GM23338 (cell line): ENCODE results near the gene NADK2. TPM values are rescaled to one million over a fixed set of nuclear protein-coding genes. Genes with fewer than 3 reads are reported as not detected.

Experiments
- ATAC-seq: fragments of 200-7000 bp; cut with Tn5 transposase; 3 replicates; pipeline ENCODE4 v1.9.1; 2020
- DNase-seq: peaks from one replicate; pipeline ENCODE4 v3.0.0-alpha.2; 2015; ENCODE audit warnings: low spot score
- H2AFZ ChIP-seq: fragments of 200-600 bp; sonication (generic); 2 replicates; pipeline ENCODE4 v1.8.0; 2016; ENCODE audit warnings: antibody characterized with exemption, mild to moderate bottlenecking, moderate library complexity
- H3F3A ChIP-seq: fragments of 200-600 bp; sonication (generic); replicated peaks from 2 replicates; pipeline ENCODE4 v1.8.0; 2017; ENCODE audit warnings: antibody characterized with exemption, mixed run types, low read depth
- H3K27ac ChIP-seq: fragments of 200-600 bp; sonication (generic); 2 replicates; pipeline ENCODE4 v1.6.1; 2016; ENCODE audit warnings: low read depth
- H3K27me3 ChIP-seq: fragments of 200-600 bp; sonication (generic); 2 replicates; pipeline ENCODE4 v1.8.0; 2016; ENCODE audit warnings: mild to moderate bottlenecking, mixed run types, moderate library complexity; ENCODE audit not compliant: insufficient read depth
- H3K36me3 ChIP-seq: fragments of 200-600 bp; sonication (generic); 2 replicates; pipeline ENCODE4 v1.8.0; 2016; ENCODE audit warnings: mild to moderate bottlenecking; ENCODE audit not compliant: insufficient read depth
- H3K4me1 ChIP-seq: fragments of 200-600 bp; sonication (generic); 2 replicates; pipeline ENCODE4 v1.8.0; 2016; ENCODE audit warnings: mild to moderate bottlenecking, moderate library complexity; ENCODE audit not compliant: insufficient read depth
- H3K4me2 ChIP-seq: fragments of 200-600 bp; sonication (generic); 2 replicates; pipeline ENCODE4 v1.7.1; 2017; ENCODE audit warnings: mixed run types
- H3K4me3 ChIP-seq: fragments of 200-600 bp; sonication (generic); 2 replicates; pipeline ENCODE4 v1.6.1; 2016; ENCODE audit warnings: mixed run types
- H3K79me2 ChIP-seq: fragments of 200-600 bp; sonication (generic); replicated peaks from 2 replicates; pipeline ENCODE4 v1.8.0; 2017; ENCODE audit warnings: mild to moderate bottlenecking; ENCODE audit not compliant: insufficient read depth
- H3K9me2 ChIP-seq: fragments of 200-600 bp; sonication (generic); 2 replicates; pipeline ENCODE4 v1.8.0; 2017; ENCODE audit not compliant: insufficient read depth
- H4K20me1 ChIP-seq: fragments of 200-600 bp; sonication (generic); replicated peaks from 2 replicates; pipeline ENCODE4 v1.8.0; 2017; ENCODE audit warnings: mild to moderate bottlenecking; ENCODE audit not compliant: insufficient read depth
- H3K27ac Mint-ChIP-seq: 2 replicates; pipeline ENCODE4 v1.8.0; 2020; ENCODE audit warnings: inconsistent platforms, mild to moderate bottlenecking, moderate library complexity, mixed read lengths
- H3K27me3 Mint-ChIP-seq: 3 replicates; pipeline ENCODE4 v1.8.0; 2022; ENCODE audit warnings: low read depth, mild to moderate bottlenecking, moderate library complexity, mixed read lengths, inconsistent platforms; ENCODE audit not compliant: insufficient read depth, poor library complexity
- H3K36me3 Mint-ChIP-seq: 3 replicates; pipeline ENCODE4 v1.8.0; 2021; ENCODE audit warnings: low read depth, mild to moderate bottlenecking, inconsistent platforms, moderate library complexity, mixed read lengths
- H3K4me1 Mint-ChIP-seq: 3 replicates; pipeline ENCODE4 v1.8.0; 2020; ENCODE audit warnings: mild to moderate bottlenecking, inconsistent platforms, mixed read lengths
- H3K4me3 Mint-ChIP-seq: 3 replicates; pipeline ENCODE4 v1.8.0; 2021; ENCODE audit warnings: moderate library complexity, mild to moderate bottlenecking, inconsistent platforms, mixed read lengths
- H3K9me3 Mint-ChIP-seq: 3 replicates; pipeline ENCODE4 v1.8.0; 2020; ENCODE audit warnings: moderate library complexity, mild to moderate bottlenecking, inconsistent platforms, mixed read lengths
- CREB1 ChIP-seq: fragments of 250-450 bp; sonication (Bioruptor Pico); IDR thresholded peaks from 2 replicates; pipeline ENCODE4 v1.5.0; 2020; ENCODE audit warnings: low read depth, mild to moderate bottlenecking, moderate library complexity
- ETS1 ChIP-seq: IDR thresholded peaks from 2 replicates; pipeline ENCODE4 v1.6.1; 2016; ENCODE audit warnings: antibody characterized with exemption
- POLR2AphosphoS5 ChIP-seq: IDR thresholded peaks from 2 replicates; pipeline ENCODE4 v1.6.1; 2016; ENCODE audit warnings: antibody characterized with exemption, low read depth
- ZNF462 ChIP-seq: fragments of 250-450 bp; sonication (Bioruptor Pico); IDR thresholded peaks from 2 replicates; pipeline ENCODE4 v1.5.0; 2020; ENCODE audit warnings: mild to moderate bottlenecking, moderate library complexity
- polyA plus RNA-seq: library from polyadenylated mRNA; unstranded; fragments of >200 nt; fragmentation: Nextera tagmentation; extraction: Ambion mirVana; gene quantifications from 2 replicates; pipeline ENCODE4 v1.2.1, GENCODE V29; 2016
- total RNA-seq: library from RNA; depleted of rRNA; stranded (reverse); fragments of >200 nt; shearing (Covaris generic); gene quantifications from 2 replicates; pipeline ENCODE4 v1.2.3, GENCODE V29; 2014

The NADK2 gene
- total and polyA plus RNA-seq, 2 experiments from 2014 or later, result 4.5 to 16.0 TPM

GRCh38 chr5:36151434-36152323 is 90.0 kb downstream of the NADK2 start, which contains the start of the genes LMBRD2 and SKP2:
LMBRD2 (minus strand) TSS chr5:36151887; CDS start chr5:36143349, 8,538 bp downstream.
SKP2 (plus strand) TSS chr5:36152111; CDS start chr5:36152263, 152 bp downstream.
- Mint-ChIP-seq H3K36me3 (peaks cover 42% of the 10 kb centered on the region), H3K4me3 (peak within 1 kb of the TSS; percentile 98), H3K4me1 (peaks cover 15% of the 10 kb centered on the region; the same call in 2 of the 3 replicates), H3K27ac (peak within 1 kb of the TSS; percentile 92), H3K9me3 (no peaks in the 10 kb centered on the region), H3K27me3 (no peaks in the 10 kb centered on the region)
- H3K4me1 ChIP-seq, result no peaks in the 10 kb centered on the region; the same call in 1 of the 2 replicates
- DNase-seq (peak; percentile 99), ATAC-seq (peak; percentile 98)
- H3K27me3 ChIP-seq, result no peaks in the 10 kb centered on the region
- H3K4me2 ChIP-seq, result peak within 1 kb of the TSS; percentile 97
- H3K9me2 ChIP-seq, result no peaks in the 10 kb centered on the region
- H4K20me1 ChIP-seq, result no peaks in the 10 kb centered on the region; the same call in 1 of the 2 replicates
- peaks cover 6% of the 10 kb centered on the region; the same call in 1 of the 2 replicates for H3K36me3 ChIP-seq
- TF ChIP-seq ZNF462 (CRISPR knock-in tag), result no peak
- peak; percentile 90 for TF ChIP-seq POLR2AphosphoS5
- peak; percentile 52; the same call in 1 of the 2 replicates for TF ChIP-seq CREB1 (CRISPR knock-in tag)
- peak; percentile 94 for TF ChIP-seq ETS1
- no peaks in the 10 kb centered on the region for H3F3A ChIP-seq
- H3K4me3 ChIP-seq, result peak within 1 kb of the TSS; percentile 84
- peak within 1 kb of the TSS; percentile 74; the same call in 1 of the 2 replicates for H3K27ac ChIP-seq
- H2AFZ ChIP-seq, result peak within 1 kb of the TSS; percentile 98
- H3K79me2 ChIP-seq, result peaks cover 37% of the 10 kb centered on the region
